GM12872 (cell line): Measurements from ENCODE around the gene CCN2.

Experiments
- CTCF ChIP-seq: IDR thresholded peaks from 3 replicates; pipeline ENCODE4 v1.5.1; 2011; ENCODE audit warnings: low read depth, mild to moderate bottlenecking, low read length, moderate library complexity; ENCODE audit not compliant: insufficient read depth

The CCN2 gene

DNA sequence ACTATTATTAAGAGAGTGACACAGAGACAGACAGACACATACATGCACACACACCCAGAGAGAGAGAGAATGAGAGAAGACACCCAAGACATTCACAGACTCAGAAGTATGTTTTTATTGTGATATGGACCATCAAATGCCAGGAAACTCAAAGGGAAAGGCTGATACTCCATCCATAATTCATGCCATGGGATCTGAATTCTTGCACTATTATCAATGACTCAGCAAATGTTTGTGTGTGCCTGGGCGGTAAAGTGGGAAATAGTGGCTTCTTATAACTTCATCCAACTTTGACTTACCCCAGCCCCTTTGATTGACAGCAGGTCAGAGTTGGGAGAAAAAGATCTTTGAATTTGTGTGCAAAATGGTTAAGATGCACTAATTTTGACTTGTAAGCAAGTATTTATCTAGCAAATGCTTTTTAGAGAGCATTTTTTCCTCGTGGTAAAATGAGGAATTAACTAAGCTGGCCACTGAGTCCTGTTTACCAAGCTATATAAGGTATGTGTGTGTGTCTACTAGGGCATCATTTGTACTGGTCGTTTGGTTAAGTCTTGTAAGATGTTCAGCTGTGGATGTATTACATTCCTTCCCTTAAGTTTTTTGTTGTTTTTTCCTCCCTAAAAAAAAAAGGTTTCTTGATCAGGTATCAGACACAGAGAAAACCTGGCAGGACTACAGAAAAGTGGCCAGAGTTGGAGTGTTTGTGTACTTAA lies 3.0 kb upstream of the CCN2 start:
- TF ChIP-seq CTCF: no peak

GRCh38 chr6:131952886-131953509 lies 1.8 kb upstream of the CCN2 start:
- TF ChIP-seq CTCF: no peak

DNA sequence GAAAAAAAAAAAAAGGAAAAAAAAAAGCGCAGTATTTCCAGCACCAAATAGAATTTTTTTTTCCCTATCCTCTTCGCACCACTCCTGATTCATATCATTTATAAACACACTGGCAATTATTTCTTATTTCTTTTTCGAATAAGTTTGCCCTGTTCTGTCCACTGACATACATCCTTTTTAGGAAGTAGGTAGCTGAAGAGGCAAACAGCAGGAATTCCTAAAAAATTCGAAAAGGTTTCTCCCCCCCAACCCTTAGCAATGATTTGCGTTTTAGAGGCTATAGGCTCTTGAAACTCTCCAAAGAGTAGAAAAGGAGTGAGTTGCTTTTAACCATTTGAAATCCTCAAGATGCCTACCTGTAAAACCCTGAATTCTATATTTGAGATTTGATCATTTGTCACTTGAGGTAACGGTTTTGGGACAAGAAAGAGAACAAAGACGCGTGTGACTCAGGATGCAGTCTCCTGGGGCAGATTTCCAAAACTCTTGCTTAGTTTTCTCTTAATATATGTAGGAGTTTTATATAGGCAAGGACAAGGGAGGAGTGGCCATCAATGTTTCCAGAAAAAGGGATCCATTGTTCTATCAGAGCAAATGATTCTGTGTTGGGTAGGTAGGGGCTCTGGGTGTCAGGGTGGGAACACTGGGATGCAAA lies 531 bp upstream of the CCN2 start:
- TF ChIP-seq CTCF: no peak

GRCh38 chr6:131949909-131950766 lies 1.0 kb downstream of the CCN2 start:
- 0 out of 3 replicates have a peak, but pooled peaks have one; percentile 6 for TF ChIP-seq CTCF

DNA sequence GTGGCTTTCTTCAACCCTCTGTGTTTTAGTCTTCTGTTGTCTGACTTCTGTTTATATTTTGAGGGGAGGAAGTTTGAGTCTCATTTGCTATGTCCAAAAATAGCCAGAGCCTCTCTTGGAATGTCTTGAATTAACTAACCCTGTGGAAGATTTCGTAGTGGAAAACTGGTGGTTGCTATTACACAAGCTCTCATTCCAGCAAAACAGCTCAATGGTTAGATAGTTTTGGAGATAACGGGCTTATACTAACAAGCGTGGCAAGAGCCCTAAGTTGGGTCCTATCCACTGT lies 1.6 kb downstream of the CCN2 start:
- TF ChIP-seq CTCF: no peak

DNA sequence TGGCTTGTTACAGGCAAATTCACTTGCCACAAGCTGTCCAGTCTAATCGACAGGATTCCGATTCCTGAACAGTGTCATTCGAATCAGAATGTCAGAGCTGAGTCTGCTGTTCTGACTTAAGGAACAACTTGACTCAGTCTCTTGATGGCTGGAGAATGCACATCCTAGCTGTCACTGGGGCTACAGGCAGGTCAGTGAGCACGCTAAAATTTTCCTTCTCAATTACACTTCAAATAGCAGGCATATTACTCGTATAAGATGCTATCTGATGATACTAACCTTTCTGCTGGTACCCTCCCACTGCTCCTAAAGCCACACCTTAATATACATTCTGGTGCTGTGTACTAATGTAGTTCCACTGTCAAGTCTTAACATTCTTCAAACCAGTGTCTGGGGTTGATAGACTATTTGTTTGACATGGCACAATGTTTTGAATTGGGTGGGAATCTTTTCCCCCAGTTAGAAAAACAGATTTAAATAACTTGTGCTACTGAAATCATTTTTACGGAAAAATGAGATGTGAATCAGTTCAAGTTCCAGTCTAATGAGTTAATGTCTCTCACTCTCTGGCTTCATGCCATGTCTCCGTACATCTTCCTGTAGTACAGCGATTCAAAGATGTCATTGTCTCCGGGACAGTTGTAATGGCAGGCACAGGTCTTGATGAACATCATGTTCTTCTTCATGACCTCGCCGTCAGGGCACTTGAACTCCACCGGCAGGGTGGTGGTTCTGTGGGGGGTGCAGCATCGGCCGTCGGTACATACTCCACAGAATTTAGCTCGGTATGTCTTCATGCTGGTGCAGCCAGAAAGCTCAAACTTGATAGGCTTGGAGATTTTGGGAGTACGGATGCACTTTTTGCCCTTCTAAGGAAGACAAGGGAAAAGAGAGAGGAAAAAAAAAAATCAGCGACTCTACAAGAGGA lies 2.2 kb downstream of the CCN2 start:
- no peak for TF ChIP-seq CTCF
